Neural progenitor cell (in vitro differentiated cells): Measurements from ENCODE around the gene NELFB. TPM values are rescaled to one million over a fixed set of nuclear protein-coding genes. Genes with fewer than 3 reads are reported as not detected.

ENCODE experiments used
- DNase-seq: peaks from one replicate; pipeline ENCODE4 v3.0.0-alpha.2; 2016; ENCODE audit warnings: low spot score
- H2AFZ ChIP-seq: fragments of 200-600 bp; sonication (generic); replicated peaks from 2 replicates; pipeline ENCODE4 v1.6.1; 2016; ENCODE audit warnings: antibody characterized with exemption
- H3F3A ChIP-seq: fragments of 200-600 bp; sonication (generic); 2 replicates; pipeline ENCODE4 v1.6.1; 2016; ENCODE audit warnings: antibody characterized with exemption, low read depth
- H3K27ac ChIP-seq: fragments of 200-600 bp; sonication (generic); 2 replicates; pipeline ENCODE4 v1.5.1; 2016; ENCODE audit warnings: mild to moderate bottlenecking
- H3K27me3 ChIP-seq: fragments of 200-600 bp; sonication (generic); 2 replicates; pipeline ENCODE4 v1.6.1; 2016; ENCODE audit warnings: mild to moderate bottlenecking, moderate library complexity
- H3K36me3 ChIP-seq: fragments of 200-600 bp; sonication (generic); 2 replicates; pipeline ENCODE4 v1.5.1; 2016
- H3K4me1 ChIP-seq: fragments of 200-600 bp; sonication (generic); 2 replicates; pipeline ENCODE4 v1.6.1; 2016; ENCODE audit warnings: mixed run types
- H3K4me2 ChIP-seq: fragments of 200-600 bp; sonication (generic); 2 replicates; pipeline ENCODE4 v1.6.1; 2016
- H3K4me3 ChIP-seq: fragments of 200-600 bp; sonication (generic); 2 replicates; pipeline ENCODE4 v1.5.1; 2016
- H3K79me2 ChIP-seq: fragments of 200-600 bp; sonication (generic); 2 replicates; pipeline ENCODE4 v1.6.1; 2016; ENCODE audit warnings: low read depth
- H3K9ac ChIP-seq: fragments of 200-600 bp; sonication (generic); 2 replicates; pipeline ENCODE4 v1.6.1; 2016
- H3K9me3 ChIP-seq: fragments of 200-600 bp; sonication (generic); 2 replicates; pipeline ENCODE4 v1.5.1; 2016; ENCODE audit warnings: low read depth
- H4K20me1 ChIP-seq: fragments of 200-600 bp; sonication (generic); 2 replicates; pipeline ENCODE4 v1.6.1; 2016; ENCODE audit warnings: low read depth
- H3K27ac Mint-ChIP-seq: 3 replicates; pipeline ENCODE4 v1.8.0; 2021; ENCODE audit warnings: mixed read lengths
- H3K27me3 Mint-ChIP-seq: 2 replicates; pipeline ENCODE4 v1.8.0; 2022; ENCODE audit warnings: low read depth, mild to moderate bottlenecking, inconsistent platforms, moderate library complexity, mixed read lengths; ENCODE audit not compliant: insufficient read depth
- H3K36me3 Mint-ChIP-seq: 3 replicates; pipeline ENCODE4 v1.8.0; 2021; ENCODE audit warnings: mixed read lengths
- H3K4me1 Mint-ChIP-seq: 3 replicates; pipeline ENCODE4 v1.8.0; 2021; ENCODE audit warnings: mixed read lengths
- H3K4me3 Mint-ChIP-seq: 3 replicates; pipeline ENCODE4 v1.8.0; 2021; ENCODE audit warnings: mild to moderate bottlenecking, moderate library complexity, mixed read lengths
- H3K9me3 Mint-ChIP-seq: 3 replicates; pipeline ENCODE4 v1.8.0; 2020; ENCODE audit warnings: mixed read lengths
- CTCF ChIP-seq: fragments of 200-600 bp; sonication (generic); IDR thresholded peaks from 2 replicates; pipeline ENCODE4 v1.5.1; 2017; ENCODE audit warnings: antibody characterized with exemption, mild to moderate bottlenecking
- EZH2 ChIP-seq: fragments of 200-600 bp; sonication (generic); IDR thresholded peaks from 2 replicates; pipeline ENCODE4 v1.6.1; 2017; ENCODE audit warnings: antibody characterized with exemption, mild to moderate bottlenecking, moderate library complexity
- EZH2phosphoT487 ChIP-seq: fragments of 200-600 bp; sonication (generic); IDR thresholded peaks from 2 replicates; pipeline ENCODE4 v1.6.1; 2017; ENCODE audit warnings: antibody characterized with exemption
- total RNA-seq: library from RNA; depleted of rRNA; stranded (reverse); fragments of >200 nt; gene quantifications from 2 replicates; pipeline ENCODE4 v1.2.3, GENCODE V29; 2015; ENCODE audit warnings: low replicate concordance

Gene NELFB
- total RNA-seq, 1 donor from 2014 or later: 35.2 TPM

GRCh38 chr9:137302449-137303150 lies 47.5 kb downstream of the NELFB start:
- Mint-ChIP-seq H3K4me1 (peaks cover 47% of the 10 kb centered on the region), H3K9me3 (no peaks in the 10 kb centered on the region), H3K27ac (no peak overlapping the region), H3K4me3 (peak overlapping the region; percentile 77), H3K27me3 (peaks cover 6% of the 10 kb centered on the region), H3K36me3 (peaks cover 3% of the 10 kb centered on the region)
- Histone ChIP-seq H2AFZ (no peak overlapping the region), H3K79me2 (peaks cover 18% of the 10 kb centered on the region), H3K4me3 (peak overlapping the region; percentile 46), H3K4me1 (peaks cover 69% of the 10 kb centered on the region), H3K27me3 (peaks cover 31% of the 10 kb centered on the region), H3K4me2 (peak overlapping the region; percentile 92), H3K27ac (no peak overlapping the region), H3K9ac (no peak overlapping the region), H4K20me1 (peaks cover 46% of the 10 kb centered on the region), H3F3A (peaks cover 63% of the 10 kb centered on the region), H3K9me3 (no peaks in the 10 kb centered on the region), H3K36me3 (no peaks in the 10 kb centered on the region)
- TF ChIP-seq EZH2phosphoT487 (no peak), EZH2 (peak; percentile 46), CTCF (peak; percentile 71)
- peak; percentile 91 for DNase-seq

GRCh38 chr9:137303151-137303892 lies 48.2 kb downstream of the NELFB start:
- no peaks in the 10 kb centered on the region for H3K9me3 Mint-ChIP-seq
- H2AFZ ChIP-seq: no peak overlapping the region

GRCh38 chr9:137303893-137304382 lies 48.8 kb downstream of the NELFB start:
- Mint-ChIP-seq H3K27ac (peak overlapping the region; percentile 42), H3K4me3 (peak overlapping the region; percentile 30), H3K27me3 (peaks cover 6% of the 10 kb centered on the region), H3K4me1 (peaks cover 49% of the 10 kb centered on the region), H3K36me3 (peaks cover 3% of the 10 kb centered on the region), H3K9me3 (no peaks in the 10 kb centered on the region)
- Histone ChIP-seq H4K20me1 (peaks cover 33% of the 10 kb centered on the region), H3K27ac (no peak overlapping the region), H3K9me3 (no peaks in the 10 kb centered on the region), H3K79me2 (peaks cover 18% of the 10 kb centered on the region), H2AFZ (no peak overlapping the region), H3K9ac (no peak overlapping the region), H3K4me2 (no peak overlapping the region), H3K36me3 (no peaks in the 10 kb centered on the region), H3F3A (peaks cover 50% of the 10 kb centered on the region), H3K4me3 (no peak overlapping the region), H3K27me3 (peaks cover 17% of the 10 kb centered on the region), H3K4me1 (peaks cover 65% of the 10 kb centered on the region)
- TF ChIP-seq EZH2: no peak
- TF ChIP-seq EZH2phosphoT487: no peak
- TF ChIP-seq CTCF: no peak
- peak; percentile 25 for DNase-seq

More at GRCh38 chr9:137303151-137303892, 48.2 kb downstream of the NELFB start:
- H3K4me1 ChIP-seq: peaks cover 71% of the 10 kb centered on the region
- H3F3A ChIP-seq: peaks cover 56% of the 10 kb centered on the region
- H3K9me3 ChIP-seq: no peaks in the 10 kb centered on the region
- peak overlapping the region; percentile 46 for H3K4me3 ChIP-seq
- no peak overlapping the region for H3K27ac ChIP-seq
- DNase-seq: peak; percentile 70
- H3K27me3 ChIP-seq: peaks cover 24% of the 10 kb centered on the region
- no peak overlapping the region for H3K9ac ChIP-seq
- no peaks in the 10 kb centered on the region for H3K36me3 ChIP-seq
- peak overlapping the region; percentile 92 for H3K4me2 ChIP-seq
- H3K79me2 ChIP-seq: peaks cover 18% of the 10 kb centered on the region
- Mint-ChIP-seq H3K36me3 (peaks cover 3% of the 10 kb centered on the region), H3K4me3 (peak overlapping the region; percentile 77), H3K27me3 (peaks cover 6% of the 10 kb centered on the region), H3K4me1 (peaks cover 48% of the 10 kb centered on the region), H3K27ac (peak overlapping the region; percentile 42)
- H4K20me1 ChIP-seq: peaks cover 39% of the 10 kb centered on the region
- TF ChIP-seq EZH2phosphoT487 (no peak), CTCF (no peak), EZH2 (no peak)
